ENCODE measurements around the gene GOLIM4. TPM values are rescaled to one million over a fixed set of nuclear protein-coding genes. Genes with fewer than 3 reads are reported as not detected.

The GOLIM4 gene
- total RNA-seq, 1 donor from 2014 or later, result 31.0 TPM

GRCh38 chr3:167998253-167998652 is 97.5 kb downstream of the GOLIM4 start:
- no peak for DNase-seq (ENCODE audit: low read depth)
- no peak overlapping the region for H3K4me3 ChIP-seq (ENCODE audit: low read depth, low read length)
- no peak for TF ChIP-seq CTCF (conservative IDR thresholded peaks at IDR 0.05; ENCODE audit: low read depth, low read length)

GRCh38 chr3:167996514-167996913 is 99.2 kb downstream of the GOLIM4 start:
- H3K4me3 ChIP-seq (ENCODE audit: low read depth, low read length), result no peak overlapping the region
- DNase-seq (ENCODE audit: low read depth), result no peak
- no peak for TF ChIP-seq CTCF (conservative IDR thresholded peaks at IDR 0.05; ENCODE audit: low read depth, low read length)

GRCh38 chr3:167992381-167992780 is 103.3 kb downstream of the GOLIM4 start:
- H3K4me3 ChIP-seq (ENCODE audit: low read depth, low read length), result no peak overlapping the region
- TF ChIP-seq CTCF (conservative IDR thresholded peaks at IDR 0.05; ENCODE audit: low read depth, low read length), result no peak
- DNase-seq (ENCODE audit: low read depth), result no peak

GRCh38 chr3:167991213-167991612 is 104.5 kb downstream of the GOLIM4 start:
- TF ChIP-seq CTCF (conservative IDR thresholded peaks at IDR 0.05; ENCODE audit: low read depth, low read length), result no peak
- no peak overlapping the region for H3K4me3 ChIP-seq (ENCODE audit: low read depth, low read length)
- no peak for DNase-seq (ENCODE audit: low read depth)

- TF ChIP-seq CTCF (conservative IDR thresholded peaks at IDR 0.05; ENCODE audit: low read depth, low read length), result no peak
Observed at GRCh38 chr3:167989999-167990398, 105.7 kb downstream of the GOLIM4 start.

GRCh38 chr3:167989066-167989465 is 106.7 kb downstream of the GOLIM4 start:
- no peak for DNase-seq (ENCODE audit: low read depth)
- H3K4me3 ChIP-seq (ENCODE audit: low read depth, low read length), result no peak overlapping the region
- TF ChIP-seq CTCF (conservative IDR thresholded peaks at IDR 0.05; ENCODE audit: low read depth, low read length), result no peak

More at GRCh38 chr3:167989999-167990398, 105.7 kb downstream of the GOLIM4 start:
- no peak overlapping the region for H3K4me3 ChIP-seq (ENCODE audit: low read depth, low read length)
- no peak for DNase-seq (ENCODE audit: low read depth)

- no peak for DNase-seq (ENCODE audit: low read depth)
- H3K4me3 ChIP-seq (ENCODE audit: low read depth, low read length), result no peak overlapping the region
- TF ChIP-seq CTCF (conservative IDR thresholded peaks at IDR 0.05; ENCODE audit: low read depth, low read length), result no peak
Observed at GRCh38 chr3:167983583-167983982, 112.1 kb downstream of the GOLIM4 start.
